GM18526 (cell line): ENCODE results near the gene ORM2.

ENCODE experiments used
- POLR2A ChIP-seq: IDR thresholded peaks from 3 replicates; pipeline ENCODE4 v1.6.1; 2011; ENCODE audit not compliant: insufficient read length; ENCODE audit errors: extremely low read depth

The ORM2 gene

DNA sequence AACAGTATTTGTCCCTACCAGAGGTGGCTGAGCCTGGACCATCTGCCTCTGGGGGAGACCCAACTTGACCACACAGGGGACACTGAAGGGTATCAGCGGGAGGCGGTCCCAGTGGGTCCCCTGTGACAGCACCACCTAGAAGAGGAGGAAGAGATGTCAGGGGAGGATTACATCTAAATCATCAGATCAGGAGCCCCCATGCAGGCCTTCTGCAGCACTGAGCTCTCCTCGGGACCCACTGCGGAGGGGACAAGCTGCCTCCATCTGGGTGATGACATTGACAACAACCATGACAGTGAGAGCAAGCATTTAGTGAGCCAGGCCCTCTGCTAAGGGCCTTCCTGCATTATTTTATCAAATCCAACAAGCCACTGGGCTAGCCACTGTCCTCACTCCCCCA is 12.3 kb downstream of the ORM2 start:
- no peak for TF ChIP-seq POLR2A

DNA sequence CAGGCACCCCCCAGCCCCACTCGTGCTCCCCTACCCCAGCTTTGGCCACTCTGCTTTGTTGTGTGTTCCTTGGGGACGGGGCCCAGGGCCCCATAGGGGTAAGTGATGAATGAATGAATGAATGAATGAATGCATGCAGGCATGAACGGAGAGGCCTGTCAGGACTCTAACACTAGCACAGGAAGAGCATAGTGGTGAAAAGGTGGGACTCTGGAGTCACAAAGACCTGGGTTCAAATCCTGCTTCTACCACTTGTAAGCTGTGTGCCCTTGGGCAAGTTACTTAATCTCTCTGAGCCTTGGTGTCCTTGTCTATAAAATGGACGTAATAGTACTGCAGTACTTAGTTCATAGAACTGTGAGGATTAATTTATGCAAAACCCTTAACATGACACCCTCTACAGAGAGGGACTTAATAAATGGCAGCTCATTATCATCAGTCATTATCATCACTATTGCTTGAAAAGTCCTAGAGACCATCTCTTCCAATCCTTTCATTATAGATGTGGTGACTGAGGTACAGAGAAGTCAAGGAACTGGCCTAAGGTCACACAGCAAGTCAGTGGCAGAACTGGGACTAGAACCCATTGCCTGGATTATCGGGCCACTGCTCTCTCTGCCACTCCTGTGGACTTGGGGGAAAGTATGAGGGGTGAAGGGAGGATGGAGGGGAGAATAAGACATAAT is 13.2 kb downstream of the ORM2 start:
- TF ChIP-seq POLR2A: no peak

DNA sequence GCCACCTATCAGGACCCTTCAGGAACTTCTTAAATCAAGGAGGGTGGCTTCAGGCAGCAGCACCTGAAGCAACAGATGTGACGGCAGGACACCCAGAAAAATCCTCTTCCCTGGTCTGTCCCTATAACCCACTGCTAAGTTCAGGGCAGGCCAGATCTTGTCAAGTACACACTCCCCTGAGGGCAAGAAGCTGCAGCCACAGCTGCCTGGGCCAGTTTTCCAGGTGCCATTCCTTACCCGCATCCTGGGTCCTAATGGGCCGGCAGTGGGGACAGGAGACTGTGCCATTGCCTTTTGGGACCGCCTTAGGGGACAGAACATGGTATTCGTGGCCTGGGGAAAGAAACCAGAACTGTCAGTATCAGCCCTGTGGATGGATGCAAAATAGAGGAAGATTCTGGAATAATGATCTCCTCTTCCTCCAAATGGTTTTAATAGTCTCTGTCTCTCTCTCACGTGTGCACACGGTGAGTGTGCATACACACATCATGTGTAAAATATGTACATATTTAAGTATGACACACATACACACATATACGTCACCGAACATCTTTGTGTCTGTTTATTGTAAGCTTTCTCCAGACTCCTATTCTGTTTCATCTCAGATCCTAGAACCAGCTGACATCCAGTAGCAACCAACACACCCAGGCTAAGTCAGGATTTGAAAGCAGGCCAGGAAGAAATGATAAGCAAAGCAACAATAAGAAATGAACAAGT is 14.0 kb downstream of the ORM2 start:
- no peak for TF ChIP-seq POLR2A

DNA sequence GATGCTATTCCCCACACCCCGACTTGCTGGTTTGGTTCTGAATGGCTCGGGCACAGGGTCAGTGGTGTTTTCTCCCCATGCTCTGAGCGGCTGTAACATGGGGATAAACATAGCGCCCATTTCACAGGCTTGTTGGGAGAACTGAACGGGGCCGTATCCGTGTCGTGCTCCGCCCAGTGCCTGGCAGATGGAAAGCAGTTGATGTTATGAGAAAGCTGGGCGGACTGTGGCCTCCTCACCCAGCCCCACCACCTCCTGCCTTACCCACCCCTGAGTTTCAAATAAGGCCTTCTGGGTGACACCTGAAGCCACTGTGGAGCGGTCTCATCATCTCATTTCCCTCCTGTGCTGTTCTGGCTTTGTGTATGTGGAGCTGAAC is 14.5 kb downstream of the ORM2 start:
- no peak for TF ChIP-seq POLR2A

DNA sequence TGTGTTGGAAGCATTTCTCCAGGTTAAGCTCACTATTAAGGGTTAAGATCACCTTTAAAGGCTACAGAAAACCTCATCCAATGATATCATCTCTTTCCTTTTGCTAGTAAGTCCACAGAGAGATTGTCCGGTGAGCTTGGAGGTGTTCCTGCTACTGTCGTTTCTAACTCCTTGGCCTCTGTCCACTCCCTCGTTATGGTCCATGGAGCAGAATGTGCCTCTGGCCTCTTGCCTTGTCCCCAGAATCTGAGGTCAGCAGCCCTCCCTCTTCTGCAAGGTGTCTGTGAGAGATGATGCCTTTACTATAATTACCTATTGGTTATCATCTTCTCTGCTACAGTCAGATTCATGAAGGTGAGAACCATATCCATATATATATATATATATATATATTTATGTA is 15.0 kb downstream of the ORM2 start:
- TF ChIP-seq POLR2A: no peak

DNA sequence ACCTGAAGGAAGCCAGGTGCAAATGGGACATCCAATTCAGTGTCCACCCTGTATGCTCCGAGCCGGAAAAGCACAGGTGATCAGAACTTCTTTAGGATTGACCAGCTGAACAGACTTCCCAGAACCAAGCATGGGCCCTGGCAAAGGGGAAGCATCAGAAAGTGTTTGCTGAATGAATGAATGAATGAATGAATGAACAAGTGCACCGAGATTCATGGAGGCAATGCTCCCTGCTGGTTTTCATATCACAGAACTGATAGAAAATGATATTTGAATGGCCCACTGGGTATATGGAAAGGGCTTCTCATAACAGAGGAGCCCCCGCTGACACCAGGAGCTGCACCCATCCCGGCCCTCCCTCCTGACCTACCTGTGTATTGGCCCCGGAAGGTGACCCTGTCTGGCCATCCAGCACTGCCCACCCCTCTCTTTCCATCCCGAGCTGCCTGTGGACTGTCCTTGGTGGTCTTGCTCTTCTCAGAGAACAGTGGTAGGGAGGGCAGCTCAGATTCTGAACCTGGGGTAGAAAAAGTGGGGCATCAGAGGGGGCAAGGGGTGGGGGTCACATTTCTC is 15.9 kb downstream of the ORM2 start:
- no peak for TF ChIP-seq POLR2A

DNA sequence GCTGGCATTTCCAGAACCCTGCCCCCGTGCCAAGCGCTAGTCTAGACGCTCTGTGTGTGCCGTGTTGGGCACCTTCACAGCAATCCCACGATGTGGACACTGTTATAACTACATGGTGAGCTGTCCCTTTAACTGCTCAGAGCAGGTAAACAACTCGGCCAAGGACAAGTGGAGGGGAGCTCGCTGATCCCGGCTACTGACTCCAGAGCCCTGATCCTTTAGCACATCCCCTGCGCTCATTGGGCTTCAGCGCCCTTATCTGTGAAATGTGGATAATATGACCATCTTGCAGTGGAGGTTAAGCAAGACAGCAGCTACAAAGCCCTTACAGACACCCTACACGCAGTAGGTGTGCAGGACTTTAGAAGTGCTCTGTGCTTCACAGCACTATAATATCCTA is 16.5 kb downstream of the ORM2 start:
- no peak for TF ChIP-seq POLR2A

DNA sequence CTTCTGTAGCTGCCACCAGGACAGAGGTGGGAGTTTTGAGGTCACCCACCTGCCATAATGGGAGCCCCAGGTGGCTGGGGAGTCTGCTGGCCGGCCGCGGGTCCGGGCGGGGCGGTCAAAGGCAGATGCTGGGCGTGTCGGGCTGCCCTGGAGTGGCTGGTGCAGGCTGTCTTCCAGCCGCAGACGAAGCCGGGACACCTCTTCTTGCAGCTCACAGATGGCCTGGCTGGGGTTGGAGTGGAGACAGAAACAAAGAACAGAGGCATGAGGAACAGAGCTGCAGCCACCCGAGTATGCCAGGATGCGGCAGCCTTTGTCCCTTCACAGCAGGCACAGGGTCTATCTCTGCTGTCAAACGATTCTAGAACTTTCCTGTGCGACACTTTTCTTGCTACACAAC is 18.0 kb downstream of the ORM2 start:
- TF ChIP-seq POLR2A: no peak

DNA sequence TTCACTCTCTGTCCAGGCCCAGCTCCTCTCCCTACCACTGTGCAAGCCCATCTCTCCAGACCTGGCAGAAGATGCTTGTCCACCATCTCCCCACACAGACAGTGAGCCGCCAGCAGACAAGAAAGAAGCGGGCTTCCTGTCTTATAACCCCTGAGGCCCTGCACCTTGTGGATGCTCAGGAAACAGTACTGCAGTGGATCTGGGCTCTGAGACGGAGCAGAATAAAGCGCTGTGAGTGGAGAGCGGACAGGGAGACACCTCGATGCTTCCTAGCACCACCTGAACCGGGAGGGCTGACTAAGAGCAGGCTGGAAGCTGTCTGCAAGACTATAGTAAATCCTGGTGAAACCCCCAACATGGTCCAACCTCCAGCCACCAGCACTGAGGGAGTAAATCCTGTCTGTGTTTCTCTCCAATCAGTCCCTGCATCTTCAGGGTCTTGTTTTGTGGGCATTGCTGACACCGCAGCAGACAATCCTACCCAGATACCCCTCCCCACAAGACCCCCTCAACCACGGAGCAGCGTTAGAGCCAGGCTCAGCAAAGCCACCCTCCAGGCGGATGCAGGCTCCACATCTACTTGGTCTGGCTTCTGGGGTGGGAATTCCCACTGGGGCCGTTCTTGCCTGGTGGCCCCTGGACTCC is 18.7 kb downstream of the ORM2 start:
- no peak for TF ChIP-seq POLR2A

DNA sequence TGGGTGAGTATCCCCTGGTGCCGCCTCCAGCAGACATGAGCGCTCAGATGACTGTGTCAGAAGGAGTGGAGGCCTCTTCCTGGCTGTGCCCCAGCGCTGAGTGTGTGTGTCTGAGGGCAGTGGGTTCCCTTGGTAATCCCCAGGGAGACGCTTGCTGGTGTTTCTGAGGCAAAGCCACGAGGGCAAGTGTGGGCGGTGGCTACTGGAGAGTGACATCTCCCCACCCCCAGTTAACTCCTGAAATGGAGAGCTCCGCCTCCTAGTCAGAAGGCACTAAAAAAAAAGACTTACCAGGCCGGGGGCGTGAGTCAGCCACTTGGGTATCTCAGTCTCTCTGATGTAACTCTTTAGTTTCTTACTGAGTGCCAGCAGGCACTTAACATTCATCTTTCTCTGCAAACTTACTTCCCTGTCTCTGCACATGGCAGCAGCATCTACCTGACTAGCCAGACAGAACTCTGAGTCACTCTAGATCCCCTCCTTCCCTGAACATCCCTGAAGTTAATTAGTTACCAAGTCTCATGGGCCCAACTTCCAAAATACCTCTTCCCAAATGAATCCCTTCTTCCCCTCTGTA is 19.3 kb downstream of the ORM2 start:
- no peak for TF ChIP-seq POLR2A

DNA sequence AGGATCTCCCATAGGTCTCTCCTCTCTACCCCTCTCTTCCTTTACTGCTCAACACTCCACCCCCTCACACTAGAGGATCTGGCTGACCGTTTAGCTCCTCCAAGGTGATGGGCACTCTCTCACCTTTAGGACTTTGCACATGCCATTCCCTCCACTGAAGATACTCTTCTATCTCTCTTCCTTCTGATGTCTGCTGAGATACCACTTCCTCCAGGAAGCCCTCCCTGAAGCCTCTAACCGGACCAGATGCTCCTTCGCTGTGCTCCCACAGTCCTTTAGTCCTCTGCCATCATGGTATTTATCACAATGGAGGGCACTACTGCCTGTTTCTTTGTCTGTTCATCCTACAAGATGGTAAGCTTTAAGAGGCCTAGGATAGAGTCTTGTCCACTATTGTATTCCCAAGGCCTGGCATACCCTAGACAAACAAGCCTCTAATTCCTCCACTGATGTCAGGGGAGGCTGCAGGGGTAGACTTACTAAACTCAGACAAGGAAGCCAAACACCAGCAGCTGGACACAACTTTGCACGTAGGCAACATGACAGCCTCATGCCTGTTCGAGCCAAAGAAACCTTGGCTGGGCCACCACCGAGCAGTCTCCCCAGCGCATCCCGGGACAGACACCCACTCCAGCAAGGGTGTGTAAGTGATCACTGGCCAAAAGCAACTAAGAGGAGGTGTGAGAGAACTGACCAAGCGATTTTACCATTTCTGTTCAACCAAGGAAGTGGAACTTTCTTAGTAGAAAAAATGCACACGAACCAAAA is 20.2 kb downstream of the ORM2 start:
- TF ChIP-seq POLR2A: no peak

DNA sequence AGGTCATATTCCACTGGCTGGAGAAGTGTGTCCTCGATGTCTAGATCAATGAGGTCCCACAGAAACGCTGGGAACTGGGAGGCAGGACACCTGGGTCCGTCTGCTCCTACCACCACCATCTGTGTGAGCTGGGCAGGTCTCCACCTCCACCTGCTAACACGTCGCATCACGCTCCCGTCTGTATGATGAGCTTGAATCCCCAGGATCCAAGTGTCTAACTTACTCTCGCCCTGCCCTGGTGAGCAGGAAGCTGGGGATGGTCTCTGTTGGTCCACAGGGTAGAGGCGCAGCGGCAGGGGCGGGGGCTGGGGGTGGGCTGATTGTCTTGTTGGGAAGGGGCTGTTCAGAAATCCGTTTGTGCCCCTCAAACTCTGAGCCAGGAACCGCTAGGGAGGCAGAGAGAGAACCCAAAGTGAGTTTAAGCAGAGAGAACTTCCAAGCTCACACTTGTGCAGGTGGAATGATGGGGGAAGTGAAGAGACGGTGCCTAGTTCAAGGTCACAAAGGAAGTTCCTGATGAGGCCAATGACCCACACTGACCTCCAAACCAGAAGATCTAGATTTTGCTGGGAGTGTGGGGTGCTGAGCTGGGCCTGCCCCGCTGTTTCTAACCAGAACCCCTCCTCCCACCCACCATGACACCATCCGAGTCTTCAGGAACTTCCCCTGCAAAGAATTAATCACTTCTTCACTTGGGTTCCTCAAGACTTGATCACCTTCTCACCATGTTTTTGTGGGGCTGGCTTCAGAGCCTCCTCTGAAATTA is 21.1 kb downstream of the ORM2 start:
- no peak for TF ChIP-seq POLR2A

DNA sequence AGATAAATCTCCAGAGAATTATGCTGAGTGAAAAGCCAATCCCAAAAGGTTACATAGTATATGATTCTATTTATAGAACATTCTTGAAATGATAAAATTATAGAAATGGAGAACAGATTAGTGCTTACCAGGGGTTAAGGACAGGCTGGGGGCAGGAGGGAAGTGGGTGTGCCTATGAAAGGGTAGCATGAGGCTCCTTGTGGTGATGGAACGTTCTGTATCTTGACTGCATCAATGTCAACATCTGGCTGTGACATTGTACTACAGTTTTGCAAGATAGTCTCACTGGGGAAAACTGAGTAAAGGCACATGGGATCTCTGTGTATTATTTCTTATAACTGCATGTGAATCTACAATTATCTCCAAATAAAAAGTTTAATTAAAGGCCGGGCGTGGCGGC is 22.3 kb downstream of the ORM2 start:
- no peak for TF ChIP-seq POLR2A

DNA sequence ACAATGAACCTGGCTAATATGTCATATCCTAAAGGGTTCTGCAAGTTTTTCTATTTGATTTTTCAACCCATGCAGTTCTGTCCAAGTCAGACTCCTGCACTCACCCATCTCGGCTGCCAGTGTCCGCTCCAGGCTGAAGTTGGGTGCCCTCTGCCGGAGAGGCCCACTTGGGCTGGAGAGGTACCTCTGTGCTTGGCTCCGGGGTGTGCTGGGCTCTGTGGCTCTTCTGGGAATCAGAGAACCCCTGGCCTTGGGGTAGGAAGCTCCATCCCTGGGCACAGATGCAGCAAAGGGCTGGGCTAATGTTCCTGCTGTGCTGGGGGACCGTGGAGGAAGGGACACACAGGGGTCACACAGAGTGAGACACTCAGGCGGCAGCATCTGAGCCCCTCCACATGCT is 26.2 kb downstream of the ORM2 start:
- TF ChIP-seq POLR2A: no peak
